GM23338 (cell line): ENCODE data around the gene ELANE. TPM values are rescaled to one million over a fixed set of nuclear protein-coding genes. Genes with fewer than 3 reads are reported as not detected.

ENCODE experiments used
- ATAC-seq: fragments of 200-7000 bp; cut with Tn5 transposase; 3 replicates; pipeline ENCODE4 v1.9.1; 2020
- DNase-seq: peaks from one replicate; pipeline ENCODE4 v3.0.0-alpha.2; 2015; ENCODE audit warnings: low spot score
- H2AFZ ChIP-seq: fragments of 200-600 bp; sonication (generic); 2 replicates; pipeline ENCODE4 v1.8.0; 2016; ENCODE audit warnings: antibody characterized with exemption, mild to moderate bottlenecking, moderate library complexity
- H3F3A ChIP-seq: fragments of 200-600 bp; sonication (generic); replicated peaks from 2 replicates; pipeline ENCODE4 v1.8.0; 2017; ENCODE audit warnings: antibody characterized with exemption, mixed run types, low read depth
- H3K27ac ChIP-seq: fragments of 200-600 bp; sonication (generic); 2 replicates; pipeline ENCODE4 v1.6.1; 2016; ENCODE audit warnings: low read depth
- H3K27me3 ChIP-seq: fragments of 200-600 bp; sonication (generic); 2 replicates; pipeline ENCODE4 v1.8.0; 2016; ENCODE audit warnings: mild to moderate bottlenecking, mixed run types, moderate library complexity; ENCODE audit not compliant: insufficient read depth
- H3K36me3 ChIP-seq: fragments of 200-600 bp; sonication (generic); 2 replicates; pipeline ENCODE4 v1.8.0; 2016; ENCODE audit warnings: mild to moderate bottlenecking; ENCODE audit not compliant: insufficient read depth
- H3K4me1 ChIP-seq: fragments of 200-600 bp; sonication (generic); 2 replicates; pipeline ENCODE4 v1.8.0; 2016; ENCODE audit warnings: mild to moderate bottlenecking, moderate library complexity; ENCODE audit not compliant: insufficient read depth
- H3K4me2 ChIP-seq: fragments of 200-600 bp; sonication (generic); 2 replicates; pipeline ENCODE4 v1.7.1; 2017; ENCODE audit warnings: mixed run types
- H3K4me3 ChIP-seq: fragments of 200-600 bp; sonication (generic); 2 replicates; pipeline ENCODE4 v1.6.1; 2016; ENCODE audit warnings: mixed run types
- H3K79me2 ChIP-seq: fragments of 200-600 bp; sonication (generic); replicated peaks from 2 replicates; pipeline ENCODE4 v1.8.0; 2017; ENCODE audit warnings: mild to moderate bottlenecking; ENCODE audit not compliant: insufficient read depth
- H3K9me2 ChIP-seq: fragments of 200-600 bp; sonication (generic); 2 replicates; pipeline ENCODE4 v1.8.0; 2017; ENCODE audit not compliant: insufficient read depth
- H4K20me1 ChIP-seq: fragments of 200-600 bp; sonication (generic); replicated peaks from 2 replicates; pipeline ENCODE4 v1.8.0; 2017; ENCODE audit warnings: mild to moderate bottlenecking; ENCODE audit not compliant: insufficient read depth
- H3K27ac Mint-ChIP-seq: 2 replicates; pipeline ENCODE4 v1.8.0; 2020; ENCODE audit warnings: inconsistent platforms, mild to moderate bottlenecking, moderate library complexity, mixed read lengths
- H3K27me3 Mint-ChIP-seq: 3 replicates; pipeline ENCODE4 v1.8.0; 2022; ENCODE audit warnings: low read depth, mild to moderate bottlenecking, moderate library complexity, mixed read lengths, inconsistent platforms; ENCODE audit not compliant: insufficient read depth, poor library complexity
- H3K36me3 Mint-ChIP-seq: 3 replicates; pipeline ENCODE4 v1.8.0; 2021; ENCODE audit warnings: low read depth, mild to moderate bottlenecking, inconsistent platforms, moderate library complexity, mixed read lengths
- H3K4me1 Mint-ChIP-seq: 3 replicates; pipeline ENCODE4 v1.8.0; 2020; ENCODE audit warnings: mild to moderate bottlenecking, inconsistent platforms, mixed read lengths
- H3K4me3 Mint-ChIP-seq: 3 replicates; pipeline ENCODE4 v1.8.0; 2021; ENCODE audit warnings: moderate library complexity, mild to moderate bottlenecking, inconsistent platforms, mixed read lengths
- H3K9me3 Mint-ChIP-seq: 3 replicates; pipeline ENCODE4 v1.8.0; 2020; ENCODE audit warnings: moderate library complexity, mild to moderate bottlenecking, inconsistent platforms, mixed read lengths
- CREB1 ChIP-seq: fragments of 250-450 bp; sonication (Bioruptor Pico); IDR thresholded peaks from 2 replicates; pipeline ENCODE4 v1.5.0; 2020; ENCODE audit warnings: low read depth, mild to moderate bottlenecking, moderate library complexity
- CTCF ChIP-seq, 2 experiments: fragments of 200-600 bp in 1 of 2; sonication (generic) in 1 of 2; conservative IDR thresholded peaks; 2 replicates each; pipeline versions ENCODE4 v1.5.1 to v1.6.1; 2016 to 2017; ENCODE audit warnings: antibody characterized with exemption in 2 of 2, low read depth in 2 of 2, mild to moderate bottlenecking in 2 of 2, moderate library complexity in 1 of 2
- ETS1 ChIP-seq: IDR thresholded peaks from 2 replicates; pipeline ENCODE4 v1.6.1; 2016; ENCODE audit warnings: antibody characterized with exemption
- EZH2 ChIP-seq: fragments of 200-600 bp; sonication (generic); IDR thresholded peaks from one replicate; pipeline ENCODE4 v1.8.0; 2017; ENCODE audit warnings: antibody characterized with exemption, mild to moderate bottlenecking, low read depth; ENCODE audit not compliant: unreplicated experiment
- EZH2phosphoT487 ChIP-seq: fragments of 200-600 bp; sonication (generic); IDR thresholded peaks from one replicate; pipeline ENCODE4 v1.8.1; 2018; ENCODE audit warnings: antibody characterized with exemption; ENCODE audit not compliant: unreplicated experiment
- JUNB ChIP-seq: IDR thresholded peaks from one replicate; pipeline ENCODE4 v1.6.1; 2016; ENCODE audit warnings: antibody characterized with exemption; ENCODE audit not compliant: unreplicated experiment
- STAT1 ChIP-seq: IDR thresholded peaks from one replicate; pipeline ENCODE4 v1.6.1; 2016; ENCODE audit warnings: antibody characterized with exemption; ENCODE audit not compliant: unreplicated experiment
- ZNF114 ChIP-seq: fragments of 250-450 bp; sonication (Bioruptor Pico); IDR thresholded peaks from 2 replicates; pipeline ENCODE4 v1.5.0; 2020; ENCODE audit warnings: mild to moderate bottlenecking, moderate library complexity
- ZNF331 ChIP-seq: fragments of 250-450 bp; sonication (Bioruptor Pico); IDR thresholded peaks from 2 replicates; pipeline ENCODE4 v1.5.0; 2020; ENCODE audit warnings: low read depth, mild to moderate bottlenecking, moderate library complexity
- ZNF462 ChIP-seq: fragments of 250-450 bp; sonication (Bioruptor Pico); IDR thresholded peaks from 2 replicates; pipeline ENCODE4 v1.5.0; 2020; ENCODE audit warnings: mild to moderate bottlenecking, moderate library complexity
- polyA plus RNA-seq: library from polyadenylated mRNA; unstranded; fragments of >200 nt; fragmentation: Nextera tagmentation; extraction: Ambion mirVana; gene quantifications from 2 replicates; pipeline ENCODE4 v1.2.1, GENCODE V29; 2016
- total RNA-seq: library from RNA; depleted of rRNA; stranded (reverse); fragments of >200 nt; shearing (Covaris generic); gene quantifications from 2 replicates; pipeline ENCODE4 v1.2.3, GENCODE V29; 2014

Gene ELANE
- total and polyA plus RNA-seq, 2 experiments from 2014 or later, result not detected

GRCh38 chr19:834216-834615 lies 17.9 kb upstream of the ELANE start:
- no peaks in the 10 kb centered on the region for H3K27me3 ChIP-seq
- no peak overlapping the region for H3K27ac Mint-ChIP-seq
- no peak for ATAC-seq

GRCh38 chr19:835210-835810 lies 16.8 kb upstream of the ELANE start:
- no peak overlapping the region for H2AFZ ChIP-seq
- 0 out of 2 replicates have a peak, but pooled peaks cover 2% of the 10 kb centered on the region for H3F3A ChIP-seq
- no peaks in the 10 kb centered on the region; the same call in 2 of the 3 replicates for H3K4me1 Mint-ChIP-seq
- H3K27ac ChIP-seq, result no peak overlapping the region
- H3K9me3 Mint-ChIP-seq, result no peaks in the 10 kb centered on the region
- no peak overlapping the region for H3K4me3 ChIP-seq
- H3K4me1 ChIP-seq, result no peaks in the 10 kb centered on the region
- H3K79me2 ChIP-seq, result no peaks in the 10 kb centered on the region
- H3K27ac Mint-ChIP-seq, result no peak overlapping the region
- H3K9me2 ChIP-seq, result no peaks in the 10 kb centered on the region
- no peaks in the 10 kb centered on the region for H3K36me3 Mint-ChIP-seq
- H3K4me3 Mint-ChIP-seq, result no peak overlapping the region
- ATAC-seq (no peak), DNase-seq (no peak)
- H3K27me3 ChIP-seq, result no peaks in the 10 kb centered on the region
- H3K4me2 ChIP-seq, result no peak overlapping the region
- H4K20me1 ChIP-seq, result no peaks in the 10 kb centered on the region
- H3K27me3 Mint-ChIP-seq, result peaks cover 6% of the 10 kb centered on the region
- H3K36me3 ChIP-seq, result no peaks in the 10 kb centered on the region
- TF ChIP-seq ZNF331 (CRISPR knock-in tag), result no peak
- TF ChIP-seq STAT1, result no peak
- TF ChIP-seq EZH2, result no peak
- no peak for TF ChIP-seq EZH2phosphoT487
- TF ChIP-seq CTCF (conservative IDR thresholded peaks at IDR 0.05; ENCODE audit: low read depth in 2 of 2), result no peak
- no peak for TF ChIP-seq ETS1
- TF ChIP-seq ZNF114 (CRISPR knock-in tag), result no peak
- no peak for TF ChIP-seq CREB1 (CRISPR knock-in tag)
- no peak for TF ChIP-seq ZNF462 (CRISPR knock-in tag)
- no peak for TF ChIP-seq JUNB

More at GRCh38 chr19:834216-834615, 17.9 kb upstream of the ELANE start:
- Histone ChIP-seq H3K9me2 (no peaks in the 10 kb centered on the region), H3K4me2 (no peak overlapping the region), H3K36me3 (no peaks in the 10 kb centered on the region), H3K4me3 (no peak overlapping the region), H4K20me1 (no peaks in the 10 kb centered on the region), H3K79me2 (no peaks in the 10 kb centered on the region), H3K27ac (no peak overlapping the region), H3F3A (0 out of 2 replicates have a peak, but pooled peaks cover 2% of the 10 kb centered on the region), H3K4me1 (no peaks in the 10 kb centered on the region), H2AFZ (no peak overlapping the region)
- no peaks in the 10 kb centered on the region; the same call in 2 of the 3 replicates for H3K4me1 Mint-ChIP-seq
- peaks cover 6% of the 10 kb centered on the region for H3K27me3 Mint-ChIP-seq
- H3K36me3 Mint-ChIP-seq, result no peaks in the 10 kb centered on the region
- no peak overlapping the region for H3K4me3 Mint-ChIP-seq
- no peaks in the 10 kb centered on the region for H3K9me3 Mint-ChIP-seq
- no peak for DNase-seq
- TF ChIP-seq STAT1 (no peak), EZH2 (no peak), ZNF331 (CRISPR knock-in tag) (no peak)
